Breast epithelium (tissue), 4 donors: ENCODE results near the gene HDAC10. TPM values are rescaled to one million over a fixed set of nuclear protein-coding genes. Genes with fewer than 3 reads are reported as not detected.

Experiments
- DNase-seq, 2 donors: peaks; one replicate each; pipeline ENCODE4 v3.0.0-alpha.2; 2019; ENCODE audit warnings: low spot score in 2 of 2
- H3K27ac ChIP-seq, 2 donors: fragments of 200-600 bp; sonication (generic) in 1 of 2; one replicate each; pipeline ENCODE4 v1.5.1; 2016 to 2019; ENCODE audit warnings: mild to moderate bottlenecking in 1 of 2
- H3K27me3 ChIP-seq, 2 donors: fragments of 200-600 bp; sonication (generic) in 1 of 2; one replicate each; pipeline versions ENCODE4 v1.5.1 to v1.6.0; 2017 to 2019; ENCODE audit warnings: control low read depth in 1 of 2, mild to moderate bottlenecking in 1 of 2
- H3K36me3 ChIP-seq: fragments of 200-600 bp; one replicate; pipeline ENCODE4 v1.5.1; 2019
- H3K4me1 ChIP-seq, 2 donors: fragments of 200-600 bp; sonication (generic); one replicate each; pipeline ENCODE4 v1.5.1; 2016 to 2019; ENCODE audit warnings: control low read depth in 1 of 2
- H3K4me3 ChIP-seq, 3 donors: fragments of 200-600 bp; sonication (generic); 1 replicate in 2 of 3; 2 replicates in 1 of 3; pipeline ENCODE4 v1.5.1; 2016 to 2019; ENCODE audit warnings: mild to moderate bottlenecking in 3 of 3, moderate library complexity in 2 of 3
- H3K9me3 ChIP-seq, 2 donors: fragments of 200-600 bp; sonication (generic) in 1 of 2; one replicate each; pipeline ENCODE4 v1.5.1; 2016 to 2019; ENCODE audit warnings: control low read depth in 1 of 2
- POLR2A ChIP-seq: fragments of 450-650 bp; IDR thresholded peaks from one replicate; pipeline ENCODE4 v1.6.1; 2016; ENCODE audit warnings: antibody characterized with exemption, mild to moderate bottlenecking, moderate library complexity
- POLR2AphosphoS5 ChIP-seq, 3 donors: sonication (generic); formaldehyde crosslinking; IDR thresholded peaks; one replicate each; pipeline ENCODE4 v1.6.1; 2017; ENCODE audit warnings: antibody characterized with exemption in 3 of 3
- intact Hi-C: fragments of 100-400 bp; cut with DNase I; formaldehyde crosslinking; loops from one replicate; pipeline ENCODE4 v1.15.1; 2023; ENCODE audit warnings: low total_unique reads
- total RNA-seq, 3 donors: library from RNA; depleted of rRNA; stranded (reverse); fragments of >200 nt; gene quantifications; one replicate each; pipeline ENCODE4 v1.1.0, GENCODE V29; 2016
- TF ChIP-seq, protein P1 (sequence below), 3 donors: fragments of 450-650 bp; IDR thresholded peaks; one replicate each; pipeline ENCODE4 v1.5.1; 2016 to 2017; ENCODE audit warnings: antibody characterized with exemption in 3 of 3, mild to moderate bottlenecking in 3 of 3, moderate library complexity in 3 of 3

The HDAC10 gene
- total RNA-seq, 3 donors from 2014 or later = 22.9 to 35.7 (median 29.4) TPM

DNA sequence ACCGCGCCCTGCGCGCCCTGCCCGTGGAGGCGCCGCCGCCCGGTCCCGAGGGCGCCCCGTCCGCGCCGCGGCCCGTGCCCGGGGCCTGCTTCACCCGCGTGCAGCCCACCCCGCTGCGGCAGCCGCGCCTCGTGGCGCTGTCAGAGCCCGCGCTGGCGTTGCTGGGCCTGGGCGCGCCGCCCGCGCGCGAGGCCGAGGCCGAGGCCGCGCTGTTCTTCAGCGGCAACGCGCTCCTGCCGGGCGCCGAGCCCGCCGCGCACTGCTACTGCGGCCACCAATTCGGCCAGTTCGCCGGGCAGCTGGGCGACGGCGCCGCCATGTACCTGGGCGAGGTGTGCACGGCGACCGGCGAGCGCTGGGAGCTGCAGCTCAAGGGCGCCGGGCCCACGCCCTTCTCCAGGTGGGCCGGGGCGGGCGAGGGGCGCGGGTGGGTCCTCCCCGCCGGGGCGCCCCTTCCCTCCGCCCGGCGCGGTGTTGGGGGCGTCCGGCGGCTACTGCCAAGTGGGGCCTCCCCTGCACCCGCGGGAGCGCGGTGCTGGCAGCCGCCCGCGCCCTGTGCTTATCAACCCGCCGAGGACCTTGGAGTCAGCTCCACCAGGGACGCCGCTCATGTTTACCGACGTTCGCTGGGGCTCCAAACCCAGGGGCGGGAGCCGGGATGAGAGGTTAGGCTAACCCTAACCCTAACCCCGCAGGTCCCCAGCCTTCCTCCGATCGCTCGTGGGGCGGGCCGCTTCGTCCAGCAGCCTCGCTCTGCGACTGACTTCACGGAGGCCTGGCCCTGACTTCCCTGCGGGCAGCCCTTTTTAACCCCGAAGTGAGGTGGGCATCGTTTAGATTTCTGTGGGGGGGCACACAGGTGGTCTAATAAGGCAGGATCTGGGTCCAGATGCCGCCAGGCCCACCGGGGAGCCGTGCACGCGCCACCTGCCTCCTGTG lies 49.6 kb downstream of the HDAC10 start:
- Histone ChIP-seq H3K36me3 (no peaks in the 10 kb centered on the region), H3K9me3 (no peaks in the 10 kb centered on the region), H3K27ac (peak overlapping the region; percentile 71 to 90), H3K27me3 (no peaks in the 10 kb centered on the region), H3K4me1 (no peaks in the 10 kb centered on the region), H3K4me3 (peak overlapping the region; percentile 66 to 89 (median 76))
- DNase-seq = no peak
- TF ChIP-seq POLR2A (no peak), POLR2AphosphoS5 (IDR thresholded peaks at IDR 0.05) (no peak)
- TF ChIP-seq, protein P1, sequence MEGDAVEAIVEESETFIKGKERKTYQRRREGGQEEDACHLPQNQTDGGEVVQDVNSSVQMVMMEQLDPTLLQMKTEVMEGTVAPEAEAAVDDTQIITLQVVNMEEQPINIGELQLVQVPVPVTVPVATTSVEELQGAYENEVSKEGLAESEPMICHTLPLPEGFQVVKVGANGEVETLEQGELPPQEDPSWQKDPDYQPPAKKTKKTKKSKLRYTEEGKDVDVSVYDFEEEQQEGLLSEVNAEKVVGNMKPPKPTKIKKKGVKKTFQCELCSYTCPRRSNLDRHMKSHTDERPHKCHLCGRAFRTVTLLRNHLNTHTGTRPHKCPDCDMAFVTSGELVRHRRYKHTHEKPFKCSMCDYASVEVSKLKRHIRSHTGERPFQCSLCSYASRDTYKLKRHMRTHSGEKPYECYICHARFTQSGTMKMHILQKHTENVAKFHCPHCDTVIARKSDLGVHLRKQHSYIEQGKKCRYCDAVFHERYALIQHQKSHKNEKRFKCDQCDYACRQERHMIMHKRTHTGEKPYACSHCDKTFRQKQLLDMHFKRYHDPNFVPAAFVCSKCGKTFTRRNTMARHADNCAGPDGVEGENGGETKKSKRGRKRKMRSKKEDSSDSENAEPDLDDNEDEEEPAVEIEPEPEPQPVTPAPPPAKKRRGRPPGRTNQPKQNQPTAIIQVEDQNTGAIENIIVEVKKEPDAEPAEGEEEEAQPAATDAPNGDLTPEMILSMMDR (IDR thresholded peaks at IDR 0.05) = no peak
- intact Hi-C loops = loop anchor here (10.0 kb wide), 1 partner anchor 47 kb away; no protein-coding TSS in a partner anchor

DNA sequence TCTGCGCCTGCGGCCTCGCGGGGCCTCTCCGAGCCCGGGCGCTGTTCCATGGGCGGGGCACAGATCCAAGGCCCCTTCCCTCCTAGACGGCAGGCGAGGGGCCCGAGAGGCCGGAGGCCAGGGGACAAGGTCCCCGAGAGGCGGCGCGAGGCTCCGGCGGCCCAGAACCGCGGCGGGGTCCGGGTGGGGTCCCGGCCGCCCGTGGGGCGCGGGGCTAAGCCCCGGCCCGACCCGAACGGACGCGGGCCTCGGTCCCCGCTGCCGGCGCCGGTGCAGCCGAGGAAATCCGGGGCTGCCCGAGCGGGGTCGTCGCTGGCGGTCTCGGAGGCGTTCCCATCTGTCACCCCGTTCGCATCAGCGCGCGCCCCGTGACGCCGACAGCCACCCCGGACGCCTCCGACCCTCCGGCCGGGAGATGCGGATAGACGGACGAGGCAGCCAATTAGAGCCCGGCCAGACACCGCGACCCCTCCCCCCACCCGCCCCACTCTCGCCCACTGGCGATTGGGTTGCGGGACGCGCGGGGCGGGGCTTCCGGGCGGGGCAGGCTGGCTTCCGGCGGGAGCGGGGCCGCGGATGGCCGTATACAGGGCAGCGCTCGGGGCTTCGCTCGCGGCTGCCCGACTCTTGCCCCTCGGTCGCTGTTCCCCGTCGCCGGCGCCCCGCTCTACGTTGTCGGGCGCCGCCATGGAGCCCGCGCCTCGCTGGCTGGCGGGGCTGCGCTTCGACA lies 50.4 kb downstream of the HDAC10 start, which contains the start of gene SELENOO:
SELENOO (plus strand) TSS at position 551 of the 730 bp plus-strand sequence; CDS start at position 577, 26 bp downstream.
- H3K27me3 ChIP-seq = no peaks in the 10 kb centered on the region
- no peaks in the 10 kb centered on the region for H3K9me3 ChIP-seq
- intact Hi-C loops = loop anchor here (10.0 kb wide), 1 partner anchor 46 kb away; no protein-coding TSS in a partner anchor
- H3K4me3 ChIP-seq = peak within 1 kb of the TSS; percentile 66 to 89 (median 76)
- H3K27ac ChIP-seq = peak within 1 kb of the TSS; percentile 71 to 90
- TF ChIP-seq, protein P1 (IDR thresholded peaks at IDR 0.05) = no peak
- peak; percentile 51 to 73 (median 70) for TF ChIP-seq POLR2AphosphoS5 (IDR thresholded peaks at IDR 0.05)
- no peaks in the 10 kb centered on the region for H3K4me1 ChIP-seq
- DNase-seq = peak; percentile 82 to 90
- no peaks in the 10 kb centered on the region for H3K36me3 ChIP-seq

DNA sequence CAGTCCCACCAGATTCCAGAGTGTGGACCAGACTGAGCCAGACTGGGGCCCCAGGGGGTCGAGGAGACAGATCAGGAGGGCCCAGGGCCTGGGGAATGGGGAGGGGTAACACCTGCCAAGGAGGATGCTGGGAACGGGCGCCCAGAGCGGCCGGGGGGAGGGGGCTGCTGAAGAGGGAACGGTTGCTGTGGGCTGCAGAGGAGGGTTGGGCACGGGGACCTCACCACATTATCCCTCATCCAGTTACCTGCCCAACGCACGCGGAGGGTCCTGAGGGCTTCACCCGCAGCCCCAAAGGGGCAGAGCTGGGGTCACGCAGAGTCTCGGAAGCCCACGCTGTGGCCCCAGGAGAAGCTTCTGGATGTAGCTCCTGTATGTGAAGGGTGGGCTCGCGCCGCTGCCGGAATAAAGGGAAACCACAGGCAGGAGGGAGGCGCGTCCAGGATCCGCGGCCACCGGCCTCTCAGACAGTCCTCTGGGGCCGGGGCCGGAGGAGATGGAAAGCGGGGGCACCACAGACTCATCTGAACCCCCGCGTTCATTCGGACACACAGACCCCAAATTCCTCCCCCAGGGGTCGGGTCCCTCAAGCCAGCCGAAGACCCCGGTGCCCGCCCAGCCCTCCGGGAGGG lies 51.1 kb downstream of the HDAC10 start:
- Histone ChIP-seq H3K4me1 (no peaks in the 10 kb centered on the region), H3K27ac (peak overlapping the region; percentile 71 to 90), H3K4me3 (peak overlapping the region; percentile 66 to 89 (median 76)), H3K9me3 (no peaks in the 10 kb centered on the region), H3K27me3 (no peaks in the 10 kb centered on the region), H3K36me3 (no peaks in the 10 kb centered on the region)
- intact Hi-C loops = loop anchor here (10.0 kb wide), 1 partner anchor 45 kb away; no protein-coding TSS in a partner anchor
- TF ChIP-seq, protein P1 (IDR thresholded peaks at IDR 0.05) = no peak
- DNase-seq = no peak

DNA sequence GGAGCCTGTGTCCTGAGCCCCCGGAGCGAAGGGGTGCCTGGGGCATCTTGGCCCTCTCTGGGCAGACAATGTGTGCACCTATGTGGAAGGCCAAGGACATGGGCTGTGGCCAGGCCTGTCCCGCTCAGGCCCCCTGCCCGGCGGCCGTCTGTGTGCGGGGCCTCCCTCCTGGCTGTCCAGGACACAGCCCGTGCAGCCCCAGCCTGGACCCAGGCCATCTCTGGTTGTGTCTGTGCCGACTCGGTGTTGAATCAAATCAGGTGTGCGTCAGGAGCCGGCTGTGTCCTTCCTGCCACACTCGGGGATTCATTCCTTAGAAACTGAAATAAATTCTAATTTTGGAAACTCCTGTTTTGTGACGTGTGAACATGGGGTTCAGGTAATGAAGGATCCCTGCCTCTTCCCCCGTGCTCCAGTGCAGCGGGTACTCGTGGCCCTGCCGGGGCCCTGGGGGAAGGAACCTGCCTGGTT lies 51.8 kb downstream of the HDAC10 start:
- intact Hi-C loops = no loop called here
- H3K27me3 ChIP-seq = no peaks in the 10 kb centered on the region
- no peak overlapping the region for H3K27ac ChIP-seq

More for the DNA sequence above, 51.8 kb downstream of the HDAC10 start:
- no peaks in the 10 kb centered on the region for H3K9me3 ChIP-seq
- no peaks in the 10 kb centered on the region for H3K4me1 ChIP-seq
- no peak for DNase-seq
- peak overlapping the region in 1 of 3 donors; percentile 89 for H3K4me3 ChIP-seq
- TF ChIP-seq POLR2A (no peak), POLR2AphosphoS5 (IDR thresholded peaks at IDR 0.05) (no peak)
- TF ChIP-seq, protein P1 (IDR thresholded peaks at IDR 0.05) = no peak
- H3K36me3 ChIP-seq = no peaks in the 10 kb centered on the region
